SK-N-SH (cell line): ENCODE data around the gene TNN. TPM values are rescaled to one million over a fixed set of nuclear protein-coding genes. Genes with fewer than 3 reads are reported as not detected.

ENCODE experiments used
- CTCF ChIA-PET: fragments of 300-600, 350-600 bp; formaldehyde crosslinking; extraction: SDS; loops from one replicate; lab custom pipeline; 2021; lab: Yijun Ruan, JAX
- POLR2A ChIA-PET: fragments of 350-600 bp; sonication (Branson Sonifier 250); formaldehyde crosslinking; extraction: SDS; loops from one replicate; lab custom pipeline; 2020; ENCODE audit warnings: antibody characterized with exemption, inconsistent platforms; lab: Yijun Ruan, JAX
- DNase-seq: peaks from one replicate; pipeline ENCODE4 v3.0.0; 2012
- H2AFZ ChIP-seq: fragments of 200-600 bp; sonication (generic); 2 replicates; pipeline ENCODE4 v1.8.1; 2016; ENCODE audit warnings: antibody characterized with exemption, mild to moderate bottlenecking, low read depth
- H3F3A ChIP-seq: fragments of 200-600 bp; sonication (generic); replicated peaks from 2 replicates; pipeline ENCODE3; 2016; ENCODE audit warnings: antibody characterized with exemption, mild to moderate bottlenecking; ENCODE audit not compliant: insufficient read depth
- H3K27ac ChIP-seq, 2 experiments: fragments of 200-500 bp in 1 of 2; fragments of 200-600 bp in 1 of 2; sonication (Bioruptor generic) in 1 of 2; sonication (generic), shearing (Covaris generic) in 1 of 2; 2 replicates each; pipeline versions ENCODE4 v1.5.1 to v1.6.1; 2014 to 2016; ENCODE audit warnings: low read depth in 2 of 2, inconsistent platforms in 1 of 2, low read length in 1 of 2, mild to moderate bottlenecking in 1 of 2, mixed read lengths in 1 of 2
- H3K27me3 ChIP-seq: fragments of 200-600 bp; sonication (generic), shearing (Covaris generic); 2 replicates; pipeline ENCODE4 v1.6.1; 2016; ENCODE audit warnings: mixed run types; ENCODE audit not compliant: insufficient read depth
- H3K36me3 ChIP-seq, 2 experiments: fragments of 200-500 bp in 1 of 2; fragments of 200-600 bp in 1 of 2; sonication (Bioruptor generic) in 1 of 2; sonication (generic) in 1 of 2; replicated peaks in 1 of 2; 2 replicates each; pipeline versions ENCODE3 to v1.5.1; 2014 to 2016; ENCODE audit warnings: low read length in 1 of 2, mild to moderate bottlenecking in 1 of 2; ENCODE audit not compliant: insufficient read depth in 2 of 2, control insufficient read depth in 1 of 2
- H3K4me1 ChIP-seq, 2 experiments: fragments of 200-500 bp in 1 of 2; fragments of 200-600 bp in 1 of 2; sonication (Bioruptor generic) in 1 of 2; sonication (generic), shearing (Covaris generic) in 1 of 2; 2 replicates each; pipeline versions ENCODE4 v1.5.1 to v1.6.1; 2014 to 2016; ENCODE audit warnings: low read depth in 1 of 2, low read length in 1 of 2, mixed run types in 1 of 2; ENCODE audit not compliant: insufficient read depth in 2 of 2, control insufficient read depth in 1 of 2
- H3K4me2 ChIP-seq: fragments of 200-600 bp; sonication (generic), shearing (Covaris generic); 2 replicates; pipeline ENCODE4 v1.6.1; 2017; ENCODE audit warnings: mixed run types
- H3K4me3 ChIP-seq, 2 experiments: fragments of 200-500 bp in 1 of 2; fragments of 200-600 bp in 1 of 2; sonication (Bioruptor generic) in 1 of 2; sonication (generic), shearing (Covaris generic) in 1 of 2; 2 replicates each; pipeline versions ENCODE4 v1.5.1 to v1.8.1; 2014 to 2016; ENCODE audit warnings: low read depth in 2 of 2, inconsistent platforms in 1 of 2, low read length in 1 of 2, mild to moderate bottlenecking in 1 of 2, mixed read lengths in 1 of 2, moderate library complexity in 1 of 2
- H3K79me2 ChIP-seq: fragments of 200-600 bp; sonication (generic); 2 replicates; pipeline ENCODE4 v1.8.1; 2017; ENCODE audit warnings: mild to moderate bottlenecking; ENCODE audit not compliant: insufficient read depth
- H3K9ac ChIP-seq: fragments of 200-600 bp; sonication (generic); 2 replicates; pipeline ENCODE4 v1.6.1; 2017; ENCODE audit warnings: mixed run types
- H3K9me2 ChIP-seq: fragments of 200-600 bp; sonication (generic); 2 replicates; pipeline ENCODE4 v1.6.1; 2017; ENCODE audit warnings: mixed run types
- H3K9me3 ChIP-seq: fragments of 200-600 bp; sonication (generic); 2 replicates; pipeline ENCODE4 v1.6.1; 2017; ENCODE audit warnings: mixed run types, mild to moderate bottlenecking, moderate library complexity
- H4K20me1 ChIP-seq: fragments of 200-600 bp; sonication (generic); 2 replicates; pipeline ENCODE4 v1.6.1; 2017; ENCODE audit warnings: mild to moderate bottlenecking, mixed run types; ENCODE audit not compliant: insufficient read depth
- CHD2 ChIP-seq: fragments of 150-350 bp; IDR thresholded peaks from 2 replicates; pipeline ENCODE4 v1.6.1; 2018; ENCODE audit warnings: low read length; ENCODE audit not compliant: partially characterized antibody
- ELF1 ChIP-seq: IDR thresholded peaks from 2 replicates; pipeline ENCODE4 v1.4.0; 2012
- EP300 ChIP-seq, 2 experiments: IDR thresholded peaks; 2 replicates each; pipeline versions ENCODE4 v1.4.0 to v1.6.1; 2012; ENCODE audit warnings: borderline replicate concordance in 1 of 2, low read depth in 1 of 2, low read length in 1 of 2
- IRF3 ChIP-seq: fragments of 150-350 bp; IDR thresholded peaks from 2 replicates; pipeline ENCODE4 v1.6.1; 2016; ENCODE audit warnings: mild to moderate bottlenecking, low read depth, low read length
- JUND ChIP-seq: IDR thresholded peaks from 2 replicates; pipeline ENCODE4 v1.4.0; 2012
- MEF2A ChIP-seq: IDR thresholded peaks from 2 replicates; pipeline ENCODE4 v1.4.0; 2012; ENCODE audit warnings: low read depth, borderline replicate concordance
- MXI1 ChIP-seq: IDR thresholded peaks from 2 replicates; pipeline ENCODE4 v1.6.1; 2012; ENCODE audit warnings: mild to moderate bottlenecking, low read depth, low read length, improper control_type of control experiment
- NRF1 ChIP-seq: IDR thresholded peaks from 2 replicates; pipeline ENCODE4 v1.6.1; 2012; ENCODE audit warnings: low read depth, mild to moderate bottlenecking, low read length
- POLR2AphosphoS5 ChIP-seq: IDR thresholded peaks from 2 replicates; pipeline ENCODE4 v1.6.1; 2012; ENCODE audit warnings: low read depth, low read length
- SIN3A ChIP-seq: IDR thresholded peaks from 2 replicates; pipeline ENCODE4 v1.6.1; 2012; ENCODE audit warnings: low read depth, mild to moderate bottlenecking, low read length, moderate library complexity, borderline replicate concordance
- SMC3 ChIP-seq: IDR thresholded peaks from 2 replicates; pipeline ENCODE4 v1.6.1; 2012; ENCODE audit warnings: low read depth, low read length, improper control_type of control experiment
- TAF1 ChIP-seq: IDR thresholded peaks from 2 replicates; pipeline ENCODE4 v1.6.1; 2012; ENCODE audit warnings: low read depth, mild to moderate bottlenecking, low read length, moderate library complexity, borderline replicate concordance
- YY1 ChIP-seq: IDR thresholded peaks from 2 replicates; pipeline ENCODE4 v1.4.0; 2012; ENCODE audit warnings: low read depth, mild to moderate bottlenecking
- ZBTB33 ChIP-seq: IDR thresholded peaks from 2 replicates; pipeline ENCODE4 v1.4.0; 2012; ENCODE audit warnings: low read depth, borderline replicate concordance
- WGBS: methylation state at CpG from one replicate; pipeline ENCODE4 v1.1.6; 2017; ENCODE audit warnings: low lambda C conversion rate; 5-methylcytosine and 5-hydroxymethylcytosine counted together
- polyA plus RNA-seq, 3 experiments: library from polyadenylated mRNA; depleted of rRNA; stranded (reverse); fragments of >200 nt; gene quantifications; 2 replicates each; pipeline ENCODE4 v1.2.3, GENCODE V29; 2012

TNN gene
- polyA plus RNA-seq, 1 of the 3 experiments (the other 2 are of a cell fraction), result not detected

GRCh38 chr1:175118375-175119367, 51.0 kb downstream of the TNN start (continued):
- TF ChIP-seq MEF2A, result no peak
- no peak for TF ChIP-seq POLR2AphosphoS5
- TF ChIP-seq EP300 (IDR thresholded peaks at IDR 0.05; ENCODE audit: borderline replicate concordance in 1 of 2, low read depth in 1 of 2, low read length in 1 of 2), result no peak
- no peak for TF ChIP-seq MXI1
- no peak for TF ChIP-seq TAF1
- no peak for TF ChIP-seq IRF3

GRCh38 chr1:175120511-175120910, 52.9 kb downstream of the TNN start:
- Histone ChIP-seq H3F3A (no peaks in the 10 kb centered on the region), H3K4me1 (no peaks in the 10 kb centered on the region), H4K20me1 (no peaks in the 10 kb centered on the region), H2AFZ (no peak overlapping the region), H3K9ac (no peak overlapping the region), H3K36me3 (no peaks in the 10 kb centered on the region), H3K79me2 (no peaks in the 10 kb centered on the region), H3K9me3 (no peaks in the 10 kb centered on the region), H3K9me2 (no peaks in the 10 kb centered on the region), H3K27ac (no peak overlapping the region), H3K27me3 (no peaks in the 10 kb centered on the region), H3K4me2 (no peak overlapping the region), H3K4me3 (no peak overlapping the region)
- ChIA-PET POLR2A (no interaction called here), CTCF (interaction anchor here (1.1 to 2.1 kb wide), 3 partner anchors 9 to 91 kb away, joined by 3 to 9 read pairs (median 6); no protein-coding TSS in a partner anchor)
- no peak for DNase-seq
- no peak for TF ChIP-seq SIN3A
- TF ChIP-seq JUND, result no peak
- TF ChIP-seq NRF1, result no peak
- TF ChIP-seq SMC3, result no peak
- no peak for TF ChIP-seq POLR2AphosphoS5
- TF ChIP-seq YY1, result no peak
- no peak for TF ChIP-seq TAF1
- TF ChIP-seq ELF1, result no peak
- TF ChIP-seq CHD2, result no peak
- TF ChIP-seq ZBTB33, result no peak
- WGBS, result 57% methylated on average over 1 of the region's 1 CpG
